GM18909 (cell line): ENCODE data around the gene DNAJC22.

Experiments used
- ATAC-seq: cut with Tn5 transposase; IDR thresholded peaks from one replicate; pipeline ENCODE4 v1.9.1; 2021; ENCODE audit warnings: mild to moderate bottlenecking; ENCODE audit not compliant: unreplicated experiment, poor library complexity

The DNAJC22 gene

DNA sequence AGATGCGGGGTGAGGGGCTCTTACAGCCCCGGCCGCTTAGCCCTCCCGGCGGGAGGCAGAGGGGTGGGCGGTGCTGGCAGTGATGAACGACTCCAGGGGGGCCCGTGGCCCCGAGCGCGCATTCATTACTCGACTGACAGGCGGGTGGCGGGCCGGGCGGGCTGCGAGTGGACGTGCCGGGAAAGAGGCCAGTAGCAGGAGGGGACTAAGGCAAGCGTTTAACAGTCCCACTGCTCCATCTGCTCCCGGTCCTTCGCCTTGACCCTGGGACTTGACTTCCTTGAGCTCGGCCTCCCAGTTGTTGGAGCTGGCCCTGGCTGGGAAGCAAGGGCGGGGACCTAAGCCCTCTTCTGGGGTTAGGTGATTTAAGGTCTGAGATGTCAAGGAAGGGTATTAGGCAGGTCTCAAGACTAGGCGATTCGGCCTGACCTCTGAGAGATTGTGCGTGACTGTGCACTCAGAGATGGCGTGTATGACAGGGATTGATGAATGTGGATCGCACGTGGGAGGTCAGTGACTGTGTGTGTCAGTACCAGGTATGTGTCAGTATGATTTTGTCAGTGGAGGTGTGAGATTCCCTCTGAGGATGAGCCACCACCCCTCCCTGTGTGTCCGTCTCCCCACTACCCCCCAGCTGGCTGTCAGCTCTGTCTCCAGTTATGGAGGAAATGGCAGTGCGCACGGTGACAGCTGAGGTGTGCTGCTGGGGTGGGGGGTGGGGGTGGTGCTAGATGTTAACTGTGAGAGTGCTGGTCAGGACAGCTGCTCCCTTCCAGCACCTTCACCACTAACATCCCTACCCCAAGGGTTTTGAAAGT is 3.6 kb upstream of the DNAJC22 start:
- no peak for ATAC-seq

GRCh38 chr12:49344486-49345050 is 2.1 kb upstream of the DNAJC22 start:
- no peak for ATAC-seq

- no peak for ATAC-seq
Observed at GRCh38 chr12:49345051-49345824, 1.4 kb upstream of the DNAJC22 start.

DNA sequence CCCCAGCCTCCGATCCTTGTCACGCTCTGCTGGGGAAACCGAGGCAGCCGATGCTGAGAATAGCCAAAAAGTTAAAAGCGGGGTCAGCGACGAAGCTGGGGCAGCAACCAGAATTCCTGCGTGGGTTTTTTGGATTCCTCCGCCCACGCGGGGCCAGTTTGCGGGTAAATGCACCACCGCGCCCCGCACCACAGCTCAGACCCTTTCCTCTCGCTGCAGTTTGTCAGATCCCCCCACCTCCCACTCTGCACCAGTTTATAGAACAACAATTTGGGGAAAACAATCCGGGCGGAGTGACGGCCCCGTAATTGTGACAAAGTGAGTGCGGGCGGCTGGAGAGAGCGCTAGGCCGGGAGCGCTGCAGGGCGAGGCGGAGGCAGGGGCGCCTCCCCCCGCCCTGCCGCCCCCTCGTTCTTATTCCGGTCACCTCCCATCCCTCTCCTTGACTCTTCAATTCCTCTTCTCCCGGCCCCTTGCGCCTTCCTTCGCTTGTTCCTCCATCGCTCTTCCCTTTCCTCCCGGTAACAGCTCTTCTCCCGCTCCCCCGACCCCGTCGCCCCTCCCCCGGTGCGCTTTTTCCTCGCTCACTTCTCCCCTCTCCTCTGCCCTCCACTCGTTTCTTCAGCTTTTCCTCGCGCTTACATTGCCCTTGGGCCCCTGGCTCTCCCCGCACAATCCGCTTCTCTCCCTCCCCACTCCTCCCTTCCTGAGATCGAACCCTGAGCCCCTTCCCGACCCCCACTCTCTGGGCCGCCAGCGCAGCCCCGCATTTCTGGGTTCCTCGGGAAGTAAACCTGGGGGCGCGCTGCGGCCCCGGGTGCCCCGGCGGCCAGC is 646 bp upstream of the DNAJC22 start:
- ATAC-seq: no peak

DNA sequence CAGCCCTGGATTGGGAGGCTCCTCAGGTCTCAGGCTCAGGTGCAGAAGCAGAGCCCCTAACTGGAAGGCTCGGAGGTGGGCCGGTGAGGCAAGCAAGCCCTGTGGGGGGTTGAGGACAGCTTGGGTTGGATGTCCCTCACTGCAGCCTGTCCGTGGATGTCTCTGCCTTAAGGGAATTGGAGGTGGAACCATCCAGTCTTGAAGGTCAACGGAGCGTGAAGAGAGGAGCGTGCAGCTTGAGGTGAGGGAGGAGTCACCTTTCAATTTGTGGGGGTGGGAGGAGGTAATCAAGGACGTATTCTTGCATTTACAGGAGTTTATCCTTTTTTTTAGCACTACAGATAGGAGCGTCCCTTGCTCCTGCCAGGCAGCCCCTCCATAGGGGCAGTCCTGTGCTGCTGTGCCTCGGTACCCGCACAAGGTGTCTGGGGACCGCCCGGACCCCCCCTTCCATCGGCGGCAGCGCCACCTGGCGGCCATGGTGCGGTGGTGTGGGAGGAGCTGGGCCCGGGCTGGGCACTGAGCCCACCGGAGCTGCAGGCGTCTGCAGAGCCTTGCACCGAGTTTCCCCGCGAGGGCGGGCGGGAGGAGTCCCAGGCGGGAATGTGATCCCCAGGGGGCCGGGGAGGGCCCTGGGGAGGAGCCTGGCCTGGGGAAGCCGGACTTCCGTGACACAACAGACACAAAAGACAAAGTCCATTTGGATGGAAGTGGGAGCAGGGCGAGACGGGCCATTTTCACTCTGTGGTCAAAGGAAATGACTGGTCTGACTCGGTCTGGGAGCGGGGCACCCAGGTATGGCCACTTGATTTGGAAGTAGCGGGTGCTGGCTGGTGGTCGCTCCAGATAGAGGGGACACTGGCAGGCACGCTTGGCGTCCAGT is 864 bp downstream of the DNAJC22 start:
- ATAC-seq: peak; percentile 42

GRCh38 chr12:49348781-49349180 is 2.1 kb downstream of the DNAJC22 start:
- no peak for ATAC-seq

DNA sequence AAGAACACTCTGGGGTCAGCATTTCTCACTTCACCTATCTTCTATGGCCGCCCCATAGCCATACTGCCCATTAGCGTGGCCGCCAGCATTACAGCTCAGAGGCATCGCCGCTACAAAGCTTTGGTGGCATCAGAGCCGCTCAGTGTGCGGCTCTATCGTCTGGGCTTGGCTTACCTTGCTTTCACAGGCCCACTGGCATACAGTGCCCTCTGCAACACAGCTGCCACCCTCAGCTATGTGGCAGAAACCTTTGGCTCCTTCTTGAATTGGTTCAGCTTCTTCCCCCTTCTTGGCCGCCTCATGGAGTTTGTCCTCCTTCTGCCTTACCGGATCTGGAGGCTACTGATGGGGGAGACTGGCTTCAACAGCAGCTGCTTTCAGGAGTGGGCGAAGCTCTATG is 2.6 kb downstream of the DNAJC22 start:
- no peak for ATAC-seq

DNA sequence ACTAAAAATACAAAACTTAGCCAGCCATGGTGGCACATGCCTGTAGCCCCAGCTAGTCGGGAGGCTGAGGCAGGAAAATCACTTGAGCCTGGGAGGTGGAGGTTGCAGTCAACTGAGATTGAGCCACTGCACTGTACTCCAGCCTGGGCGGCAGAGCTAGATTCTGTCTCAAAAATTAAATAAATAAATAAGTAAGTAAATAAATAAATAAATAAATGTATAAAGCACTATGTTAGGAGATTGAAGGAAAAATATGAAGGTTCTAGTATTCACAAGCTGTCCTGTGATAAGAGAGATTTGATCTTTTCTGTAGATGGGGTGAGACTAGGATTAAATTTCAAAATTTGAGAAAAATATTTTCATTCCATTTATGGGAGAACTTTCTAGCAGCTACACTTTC is 5.7 kb downstream of the DNAJC22 start:
- no peak for ATAC-seq

- ATAC-seq: no peak
Observed at GRCh38 chr12:49355913-49356312, 9.2 kb downstream of the DNAJC22 start.

GRCh38 chr12:49357103-49357678 is 10.5 kb downstream of the DNAJC22 start:
- ATAC-seq: no peak

GRCh38 chr12:49358483-49359141 is 11.9 kb downstream of the DNAJC22 start:
- ATAC-seq: peak; percentile 50

- ATAC-seq: no peak
Observed at GRCh38 chr12:49359671-49360070, 13.0 kb downstream of the DNAJC22 start.

GRCh38 chr12:49362077-49362476 is 15.4 kb downstream of the DNAJC22 start:
- no peak for ATAC-seq

DNA sequence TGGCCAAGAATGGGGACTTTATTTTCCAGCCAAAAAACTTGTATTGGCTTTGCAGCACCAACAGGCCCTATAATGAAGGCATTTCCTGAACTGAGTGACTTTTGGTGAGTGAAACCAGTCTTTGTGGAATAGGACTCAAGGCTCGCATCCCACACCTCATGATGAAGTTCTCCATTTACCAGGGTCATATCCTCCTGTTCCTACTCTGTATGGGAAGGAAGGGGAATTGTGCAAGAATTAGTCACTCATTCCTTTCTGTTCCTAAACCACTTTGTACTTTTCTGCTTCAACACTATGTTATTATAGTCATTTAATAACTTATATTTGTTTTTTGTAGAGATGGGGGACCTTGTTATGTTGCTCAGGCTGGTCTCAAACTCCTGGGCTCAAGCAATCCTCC is 18.3 kb downstream of the DNAJC22 start:
- ATAC-seq: no peak

- ATAC-seq: no peak
Observed at GRCh38 chr12:49365542-49365941, 18.9 kb downstream of the DNAJC22 start.

GRCh38 chr12:49366096-49366651 is 19.5 kb downstream of the DNAJC22 start:
- peak; percentile 3 for ATAC-seq

DNA sequence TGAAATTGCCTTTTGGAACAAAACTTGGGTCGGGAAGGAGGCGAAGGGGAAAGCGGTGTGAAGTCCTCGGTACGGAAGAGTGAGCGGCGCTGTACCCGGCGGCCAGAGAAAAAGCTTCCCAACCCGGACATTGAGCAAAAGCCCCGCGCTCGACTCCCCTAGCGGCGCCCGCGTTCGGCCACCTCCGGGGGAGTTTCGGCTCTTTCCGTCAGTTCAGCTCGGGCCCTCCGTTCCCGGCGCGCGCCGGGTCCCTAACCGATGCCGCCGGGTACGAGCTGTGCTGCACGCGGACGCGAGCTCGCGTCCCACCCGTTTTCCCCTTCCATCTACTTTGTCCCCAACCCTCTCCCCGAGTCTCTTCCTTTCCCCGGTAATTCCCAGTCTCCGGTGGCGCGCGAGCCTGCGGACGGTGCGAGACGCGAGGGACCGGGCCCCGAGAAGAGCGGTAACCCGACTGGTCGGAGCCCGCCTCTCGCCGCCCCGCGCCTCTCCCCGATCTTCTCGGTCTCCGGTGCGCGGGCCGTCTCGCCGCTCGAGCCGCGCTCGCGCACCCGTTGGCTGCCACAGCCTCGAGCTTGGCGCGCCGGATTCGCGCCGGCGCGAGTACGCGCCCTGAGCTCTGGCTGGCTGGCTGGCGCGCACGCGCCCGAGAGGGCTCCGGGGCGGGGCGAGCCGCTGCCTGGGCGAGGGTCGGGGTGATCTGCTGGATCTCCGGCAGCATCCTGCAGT is 20.1 kb downstream of the DNAJC22 start:
- peak; percentile 69 for ATAC-seq
